ENCODE data around the gene SPRN. TPM values are rescaled to one million over a fixed set of nuclear protein-coding genes. Genes with fewer than 3 reads are reported as not detected.

The SPRN gene
- total and polyA plus RNA-seq, 8 donors: 0.18 to 5.2 TPM; not detected in 6

DNA sequence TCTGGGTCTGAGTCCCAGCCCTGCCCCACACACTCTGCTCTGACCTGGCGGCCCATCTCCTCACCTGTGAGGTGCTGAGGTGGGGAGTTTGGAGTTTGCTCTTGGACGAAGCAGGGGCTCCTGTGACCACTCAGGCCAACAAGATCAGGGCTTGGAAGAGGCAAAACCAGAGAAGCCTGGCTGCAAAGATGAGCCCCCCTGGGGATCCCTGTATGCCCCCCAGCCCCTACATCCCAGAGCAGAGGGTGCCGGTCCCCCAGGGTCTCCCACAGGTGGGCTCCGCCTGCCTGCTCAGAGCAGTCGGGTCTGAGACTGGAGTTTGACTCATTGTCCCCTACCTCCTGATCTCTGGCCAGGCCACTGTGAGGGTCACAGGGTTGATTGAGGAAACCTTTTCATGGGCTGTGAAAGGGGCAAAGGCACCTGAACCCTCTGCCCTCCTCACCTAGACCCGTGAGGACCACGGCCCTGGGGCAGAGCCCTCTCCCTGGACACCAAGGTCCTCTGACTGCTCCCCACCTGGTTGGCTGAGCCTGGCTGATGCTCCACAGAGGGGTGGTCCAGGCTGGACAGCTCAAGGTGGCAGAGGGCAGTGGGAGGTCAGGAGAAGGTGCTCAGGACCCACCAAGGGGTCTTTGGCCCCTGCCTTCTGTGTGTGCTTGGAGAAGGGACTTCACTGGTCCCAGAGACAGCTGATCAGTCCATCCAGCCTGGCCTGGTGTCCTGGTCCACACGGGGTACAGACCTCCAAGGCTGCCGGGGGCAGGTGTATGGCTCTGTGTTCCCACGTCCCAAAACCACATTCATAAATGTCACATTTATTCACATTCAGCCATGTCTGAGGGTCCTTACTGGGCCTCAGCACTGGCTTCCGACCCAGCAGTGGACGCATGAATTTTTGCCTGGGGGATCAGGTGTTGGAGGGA is 20.2 kb upstream of the SPRN start:
- no peaks in the 10 kb centered on the region for H3K27me3 ChIP-seq
- no peak for TF ChIP-seq POLR2A (IDR thresholded peaks at IDR 0.05)
- TF ChIP-seq POLR2AphosphoS5 (IDR thresholded peaks at IDR 0.05): no peak
- TF ChIP-seq EP300 (IDR thresholded peaks at IDR 0.05): no peak
- TF ChIP-seq, protein P1, sequence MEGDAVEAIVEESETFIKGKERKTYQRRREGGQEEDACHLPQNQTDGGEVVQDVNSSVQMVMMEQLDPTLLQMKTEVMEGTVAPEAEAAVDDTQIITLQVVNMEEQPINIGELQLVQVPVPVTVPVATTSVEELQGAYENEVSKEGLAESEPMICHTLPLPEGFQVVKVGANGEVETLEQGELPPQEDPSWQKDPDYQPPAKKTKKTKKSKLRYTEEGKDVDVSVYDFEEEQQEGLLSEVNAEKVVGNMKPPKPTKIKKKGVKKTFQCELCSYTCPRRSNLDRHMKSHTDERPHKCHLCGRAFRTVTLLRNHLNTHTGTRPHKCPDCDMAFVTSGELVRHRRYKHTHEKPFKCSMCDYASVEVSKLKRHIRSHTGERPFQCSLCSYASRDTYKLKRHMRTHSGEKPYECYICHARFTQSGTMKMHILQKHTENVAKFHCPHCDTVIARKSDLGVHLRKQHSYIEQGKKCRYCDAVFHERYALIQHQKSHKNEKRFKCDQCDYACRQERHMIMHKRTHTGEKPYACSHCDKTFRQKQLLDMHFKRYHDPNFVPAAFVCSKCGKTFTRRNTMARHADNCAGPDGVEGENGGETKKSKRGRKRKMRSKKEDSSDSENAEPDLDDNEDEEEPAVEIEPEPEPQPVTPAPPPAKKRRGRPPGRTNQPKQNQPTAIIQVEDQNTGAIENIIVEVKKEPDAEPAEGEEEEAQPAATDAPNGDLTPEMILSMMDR (IDR thresholded peaks at IDR 0.05): no peak
- H3K4me3 ChIP-seq: no peak overlapping the region
- intact Hi-C loops (cut with DNase I; ENCODE audit: low total_unique reads): no loop called here
- no peaks in the 10 kb centered on the region for H3K36me3 ChIP-seq
- 78 to 90% (median 84%) methylated on average over 8 to 12 of the region's 12 CpGs for WGBS, 5 donors
- H3K4me1 ChIP-seq: no peaks in the 10 kb centered on the region
- no peak for DNase-seq
- no peak overlapping the region for H3K27ac ChIP-seq
- H3K9me3 ChIP-seq: peaks cover 19 to 45% (median 38%) of the 10 kb centered on the region in 4 donors

DNA sequence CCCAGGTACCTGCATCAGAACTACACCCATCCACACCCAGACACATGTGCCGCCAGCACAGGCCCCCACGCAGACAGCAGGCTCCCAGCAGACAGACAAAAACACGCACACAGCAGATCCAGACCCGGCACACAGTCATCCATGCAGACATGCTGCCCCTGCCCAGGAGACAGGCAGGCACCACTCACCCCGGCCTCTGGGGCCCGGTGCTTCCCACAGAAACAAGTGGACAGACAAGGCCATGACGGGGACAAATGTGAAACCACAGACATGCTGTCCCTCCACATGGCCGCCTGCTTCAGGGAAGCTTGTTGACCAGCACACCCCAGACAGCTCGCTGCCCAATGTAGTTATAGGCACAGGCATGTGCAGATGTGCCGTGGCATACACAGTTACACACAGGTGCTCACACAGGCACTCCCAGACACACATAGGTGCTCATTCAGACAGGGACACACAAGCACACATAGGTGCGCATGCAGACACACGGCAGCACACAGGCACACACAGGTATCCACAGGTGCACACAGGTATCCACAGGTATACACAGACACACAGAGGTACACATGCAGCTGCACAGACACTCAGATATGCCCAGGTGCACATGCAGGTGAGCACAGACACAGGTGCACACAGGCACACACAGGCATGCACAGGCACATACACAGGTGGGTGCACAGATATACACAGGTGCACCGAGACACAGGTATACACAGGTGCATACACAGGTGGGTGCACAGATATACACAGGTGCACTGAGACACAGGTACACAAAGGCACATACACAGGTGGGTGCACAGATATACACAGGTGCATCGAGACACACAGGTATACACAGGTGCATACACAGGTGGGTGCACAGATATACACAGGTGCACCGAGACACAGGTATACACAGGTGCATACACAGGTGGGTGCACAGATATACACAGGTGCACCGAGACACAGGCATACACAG is 18.8 kb upstream of the SPRN start:
- Histone ChIP-seq H3K4me3 (no peak overlapping the region), H3K27me3 (no peaks in the 10 kb centered on the region), H3K4me1 (no peaks in the 10 kb centered on the region), H3K27ac (no peak overlapping the region), H3K9me3 (peaks cover 12 to 32% (median 29%) of the 10 kb centered on the region in 4 donors), H3K36me3 (no peaks in the 10 kb centered on the region)
- WGBS, 5 donors: 80 to 90% (median 87%) methylated on average over 14 to 16 of the region's 16 CpGs
- peak in 1 of 2 donors; percentile 0 for DNase-seq
- intact Hi-C loops (cut with DNase I; ENCODE audit: low total_unique reads): no loop called here
- TF ChIP-seq EP300 (IDR thresholded peaks at IDR 0.05) (no peak), POLR2A (IDR thresholded peaks at IDR 0.05) (no peak), POLR2AphosphoS5 (IDR thresholded peaks at IDR 0.05) (no peak)
- TF ChIP-seq, protein P1 (IDR thresholded peaks at IDR 0.05): no peak

DNA sequence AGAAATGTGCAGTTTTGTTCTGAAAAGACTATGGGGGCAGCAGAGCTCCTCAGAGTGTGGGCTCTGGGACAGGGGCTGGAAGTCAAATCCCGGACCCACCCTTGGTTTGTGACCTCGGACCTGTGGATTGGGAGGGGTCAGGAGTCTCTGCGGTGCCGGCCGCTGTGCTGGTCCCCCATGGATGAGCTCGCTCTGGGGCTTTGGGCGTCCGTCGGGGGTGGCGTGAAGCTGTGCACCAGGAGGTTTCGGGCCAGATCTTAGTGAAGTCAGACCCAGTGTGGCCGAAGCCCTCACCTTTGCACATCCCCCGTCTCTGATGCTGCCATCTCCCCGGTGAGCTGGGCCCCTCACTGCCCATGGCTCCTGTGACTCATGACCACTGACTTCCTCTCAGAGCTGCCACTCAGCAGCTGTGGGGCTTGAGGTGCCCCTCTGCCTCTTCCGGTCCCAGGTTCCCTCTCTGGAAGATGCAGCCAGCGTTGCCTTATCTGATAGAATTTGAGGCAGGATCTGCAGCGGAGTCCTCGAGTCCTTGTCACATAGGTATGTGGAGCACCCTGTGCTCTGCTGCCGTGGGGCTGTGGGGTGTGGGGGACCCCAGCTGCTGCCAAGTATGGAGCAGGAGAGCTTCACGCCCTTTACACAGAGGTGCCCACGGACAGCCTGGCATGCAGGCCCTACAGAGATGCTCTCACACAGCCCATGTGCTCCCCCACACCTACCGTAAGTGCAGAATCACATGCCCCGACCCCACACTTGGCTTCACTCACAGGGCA is 18.0 kb upstream of the SPRN start:
- H3K27me3 ChIP-seq: no peaks in the 10 kb centered on the region
- DNase-seq: peak; percentile 7 to 24
- intact Hi-C loops (cut with DNase I; ENCODE audit: low total_unique reads): no loop called here
- no peak overlapping the region for H3K27ac ChIP-seq
- TF ChIP-seq, protein P1 (IDR thresholded peaks at IDR 0.05): no peak
- no peak for TF ChIP-seq POLR2AphosphoS5 (IDR thresholded peaks at IDR 0.05)
- TF ChIP-seq POLR2A (IDR thresholded peaks at IDR 0.05): no peak
- TF ChIP-seq EP300 (IDR thresholded peaks at IDR 0.05): no peak
- no peaks in the 10 kb centered on the region for H3K36me3 ChIP-seq
- WGBS, 5 donors: 77 to 86% (median 81%) methylated on average over 19 to 23 of the region's 23 CpGs
- H3K4me3 ChIP-seq: no peak overlapping the region
- H3K9me3 ChIP-seq: peaks cover 8 to 23% (median 21%) of the 10 kb centered on the region in 4 donors
- H3K4me1 ChIP-seq: no peaks in the 10 kb centered on the region

All from stomach (tissue), 9 donors.